CD14-positive monocyte (primary cell): Measurements from ENCODE around the gene ABTB2. TPM values are rescaled to one million over a fixed set of nuclear protein-coding genes. Genes with fewer than 3 reads are reported as not detected.

ENCODE experiments used
- DNase-seq, 3 donors: peaks; one replicate each; pipeline ENCODE4 v3.0.0-alpha.2; 2011 to 2022
- H2AFZ ChIP-seq: 2 replicates; pipeline ENCODE4 v1.6.0; 2012; ENCODE audit warnings: mild to moderate bottlenecking, low read depth, low read length, inconsistent platforms; ENCODE audit not compliant: insufficient read depth, poor library complexity, severe bottlenecking
- H3K27ac ChIP-seq, 2 donors: 1 replicate in 1 of 2; 2 replicates in 1 of 2; pipeline ENCODE4 v1.5.1; 2012 to 2013; ENCODE audit warnings: low read length in 2 of 2, control low read depth in 1 of 2, inconsistent platforms in 1 of 2, low read depth in 1 of 2, mild to moderate bottlenecking in 1 of 2
- H3K27me3 ChIP-seq, 2 donors: one replicate each; pipeline versions ENCODE4 v1.6.0 to v1.6.1; 2011 to 2013; ENCODE audit warnings: low read length in 2 of 2; ENCODE audit not compliant: control insufficient read depth in 2 of 2, insufficient read depth in 2 of 2
- H3K36me3 ChIP-seq, 2 donors: replicated peaks in 1 of 2; 1 replicate in 1 of 2; 2 replicates in 1 of 2; pipeline versions ENCODE4 v1.5.1 to v1.6.1; 2012 to 2013; ENCODE audit warnings: low read length in 2 of 2, control low read depth in 1 of 2, inconsistent platforms in 1 of 2, mild to moderate bottlenecking in 1 of 2; ENCODE audit not compliant: insufficient read depth in 2 of 2, control insufficient read depth in 1 of 2
- H3K4me1 ChIP-seq, 2 donors: 1 replicate in 1 of 2; 2 replicates in 1 of 2; pipeline versions ENCODE4 v1.5.1 to v1.6.1; 2012 to 2013; ENCODE audit warnings: low read length in 2 of 2, control low read depth in 1 of 2, inconsistent platforms in 1 of 2, mild to moderate bottlenecking in 1 of 2, moderate library complexity in 1 of 2; ENCODE audit not compliant: insufficient read depth in 2 of 2, control insufficient read depth in 1 of 2
- H3K4me2 ChIP-seq: replicated peaks from 2 replicates; pipeline ENCODE3; 2012; ENCODE audit warnings: low read length, moderate library complexity, mild to moderate bottlenecking; ENCODE audit not compliant: poor library complexity, severe bottlenecking; ENCODE audit errors: extremely low read depth
- H3K4me3 ChIP-seq, 3 experiments: fragments of 200-600 bp in 1 of 3; sonication (generic) in 1 of 3; replicated peaks in 1 of 3; 1 replicate in 2 of 3; 2 replicates in 1 of 3; pipeline ENCODE4 v1.5.1; 2011 to 2013; ENCODE audit warnings: low read length in 3 of 3, mild to moderate bottlenecking in 3 of 3, control low read depth in 2 of 3, low read depth in 2 of 3, inconsistent platforms in 1 of 3, moderate library complexity in 1 of 3
- H3K79me2 ChIP-seq: 2 replicates; pipeline ENCODE4 v1.6.0; 2012; ENCODE audit warnings: mild to moderate bottlenecking, control low read depth, inconsistent platforms, low read length, moderate library complexity; ENCODE audit not compliant: insufficient read depth
- H3K9ac ChIP-seq: 2 replicates; pipeline ENCODE4 v1.6.0; 2017; ENCODE audit warnings: low read length, mild to moderate bottlenecking; ENCODE audit not compliant: insufficient read depth, poor library complexity, severe bottlenecking
- H3K9me3 ChIP-seq, 2 donors: replicated peaks in 1 of 2; 1 replicate in 1 of 2; 2 replicates in 1 of 2; pipeline versions ENCODE4 v1.5.1 to v1.6.1; 2012 to 2013; ENCODE audit warnings: low read length in 2 of 2, control low read depth in 1 of 2; ENCODE audit not compliant: control insufficient read depth in 1 of 2, insufficient read depth in 1 of 2
- H4K20me1 ChIP-seq: 2 replicates; pipeline ENCODE4 v1.6.0; 2012; ENCODE audit warnings: mild to moderate bottlenecking, low read length, control low read depth, moderate library complexity; ENCODE audit not compliant: insufficient read depth
- H3K27ac Mint-ChIP-seq, 7 donors: one replicate each; pipeline ENCODE4 v1.8.0; 2020; ENCODE audit warnings: mild to moderate bottlenecking in 7 of 7, mixed read lengths in 7 of 7, moderate library complexity in 6 of 7, inconsistent platforms in 2 of 7
- H3K27me3 Mint-ChIP-seq, 3 donors: one replicate each; pipeline ENCODE4 v1.8.0; 2021 to 2022; ENCODE audit warnings: low read depth in 3 of 3, mild to moderate bottlenecking in 3 of 3, mixed read lengths in 3 of 3, moderate library complexity in 3 of 3, inconsistent platforms in 1 of 3
- H3K36me3 Mint-ChIP-seq, 2 donors: one replicate each; pipeline ENCODE4 v1.8.0; 2020; ENCODE audit warnings: mixed read lengths in 2 of 2, inconsistent platforms in 1 of 2, mild to moderate bottlenecking in 1 of 2
- H3K4me1 Mint-ChIP-seq: one replicate; pipeline ENCODE4 v1.8.0; 2020; ENCODE audit warnings: mild to moderate bottlenecking, mixed read lengths
- H3K4me3 Mint-ChIP-seq, 2 donors: one replicate each; pipeline ENCODE4 v1.8.0; 2020; ENCODE audit warnings: mild to moderate bottlenecking in 2 of 2, mixed read lengths in 2 of 2, moderate library complexity in 1 of 2
- H3K9me3 Mint-ChIP-seq, 7 donors: one replicate each; pipeline ENCODE4 v1.8.0; 2020 to 2022; ENCODE audit warnings: mixed read lengths in 7 of 7, mild to moderate bottlenecking in 6 of 7, moderate library complexity in 6 of 7, inconsistent platforms in 2 of 7
- CTCF ChIP-seq: fragments of 200-600 bp; IDR thresholded peaks from one replicate; pipeline ENCODE4 v1.8.0; 2022; ENCODE audit warnings: antibody characterized with exemption, mild to moderate bottlenecking
- WGBS: methylation state at CpG from one replicate; pipeline ENCODE4 v1.1.5; 2013; ENCODE audit warnings: missing lambda C conversion rate; ENCODE audit not compliant: insufficient coverage; 5-methylcytosine and 5-hydroxymethylcytosine counted together
- intact Hi-C, 2 donors: fragments of 100-400 bp; cut with micrococcal nuclease; formaldehyde crosslinking; loops; one replicate each; pipeline versions ENCODE4 v1.15.0 to v1.15.1; 2023
- polyA plus RNA-seq, 3 donors: library from polyadenylated mRNA; depleted of rRNA in 1 of 3; unstranded in 2 of 3; stranded (reverse) in 1 of 3; fragments of 300-500 nt in 2 of 3; fragments of >200 nt in 1 of 3; fragmentation: Illumina TruSeq in 2 of 3; gene quantifications; 1 replicate in 2 of 3; 2 replicates in 1 of 3; pipeline ENCODE4 v1.2.3, GENCODE V29; 2012 to 2021

ABTB2 gene
- polyA plus RNA-seq, 3 donors = 0.25 to 1.7 (median 0.26) TPM

GRCh38 chr11:34404280-34404679 lies 46.5 kb upstream of the ABTB2 start:
- WGBS = 100% methylated on average over 2 of the region's 6 CpGs
- H2AFZ ChIP-seq = peak overlapping the region; percentile 62
- no peak for TF ChIP-seq CTCF
- H3K9me3 ChIP-seq = peaks cover 0 to 3% of the 10 kb centered on the region in 2 donors
- peak overlapping the region in 1 of 2 donors; percentile 77 for H3K27ac ChIP-seq
- peak overlapping the region; percentile 74 for H3K4me2 ChIP-seq
- H3K4me1 ChIP-seq = peaks cover 8 to 18% of the 10 kb centered on the region in 2 donors
- H3K4me1 Mint-ChIP-seq = peaks cover 27% of the 10 kb centered on the region
- no peak overlapping the region for H3K9ac ChIP-seq
- H3K4me3 Mint-ChIP-seq = peak overlapping the region; percentile 85 to 90
- H3K79me2 ChIP-seq = no peaks in the 10 kb centered on the region
- DNase-seq = no peak
- intact Hi-C loops = loop anchor here in 1 of 2 donors (10.0 kb wide), 1 partner anchor 51 kb away; no protein-coding TSS in a partner anchor
- H3K9me3 Mint-ChIP-seq = peaks cover 0 to 6% (median 2%) of the 10 kb centered on the region in 7 donors
- no peaks in the 10 kb centered on the region for H3K36me3 ChIP-seq
- H3K27ac Mint-ChIP-seq = peak overlapping the region; percentile 76 to 93 (median 87)
- H3K27me3 Mint-ChIP-seq = peaks cover 0 to 1% (median 0%) of the 10 kb centered on the region in 3 donors
- H4K20me1 ChIP-seq = no peaks in the 10 kb centered on the region
- no peaks in the 10 kb centered on the region for H3K36me3 Mint-ChIP-seq
- no peaks in the 10 kb centered on the region for H3K27me3 ChIP-seq
- H3K4me3 ChIP-seq = peak overlapping the region in 1 of 3 experiments; percentile 70

GRCh38 chr11:34403431-34403830 lies 45.6 kb upstream of the ABTB2 start:
- TF ChIP-seq CTCF = no peak
- Mint-ChIP-seq H3K36me3 (no peaks in the 10 kb centered on the region), H3K27me3 (peaks cover 0 to 1% (median 0%) of the 10 kb centered on the region in 3 donors), H3K4me3 (no peak overlapping the region), H3K27ac (no peak overlapping the region), H3K9me3 (peaks cover 0 to 6% (median 2%) of the 10 kb centered on the region in 7 donors), H3K4me1 (peaks cover 20% of the 10 kb centered on the region)
- Histone ChIP-seq H2AFZ (no peak overlapping the region), H3K79me2 (no peaks in the 10 kb centered on the region), H3K9ac (no peak overlapping the region), H3K4me1 (peaks cover 8 to 18% of the 10 kb centered on the region in 2 donors), H3K4me2 (no peak overlapping the region), H3K27me3 (no peaks in the 10 kb centered on the region), H4K20me1 (no peaks in the 10 kb centered on the region), H3K36me3 (no peaks in the 10 kb centered on the region), H3K4me3 (no peak overlapping the region), H3K9me3 (peaks cover 0 to 3% of the 10 kb centered on the region in 2 donors), H3K27ac (no peak overlapping the region)
- DNase-seq = no peak
- 65% methylated on average over 3 of the region's 4 CpGs for WGBS
- intact Hi-C loops = loop anchor here in 1 of 2 donors (10.0 kb wide), 1 partner anchor 51 kb away; no protein-coding TSS in a partner anchor
